ENCODE measurements around the gene RIMBP2.

DNA sequence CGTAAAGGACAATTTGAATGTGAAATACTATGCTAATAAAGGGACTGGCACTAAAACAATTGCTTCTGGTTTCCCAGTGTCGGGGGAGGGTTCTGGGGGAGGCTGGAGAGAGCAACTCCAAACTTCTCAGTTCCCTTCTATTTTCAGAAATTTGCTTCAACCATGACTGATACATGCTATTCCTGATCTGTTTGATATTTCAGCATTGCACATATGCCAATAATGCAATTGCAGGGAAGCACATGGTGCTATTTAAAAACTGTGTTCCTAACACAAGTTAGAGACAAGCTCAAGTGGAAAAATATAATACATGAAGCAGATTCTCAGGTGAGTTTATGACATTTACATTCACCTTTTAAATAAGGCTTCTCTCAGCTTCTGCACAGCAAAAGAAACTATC lies 188.9 kb downstream of the RIMBP2 start:
- TF ChIP-seq CTCF (IDR thresholded peaks at IDR 0.05; ENCODE audit: low read depth, low read length) (no peak), EZH2phosphoT487 (IDR thresholded peaks at IDR 0.05; ENCODE audit: low read depth) (no peak)

Data from OCI-LY3 (cell line).